Measurements from ENCODE around the gene ZNF74. TPM values are rescaled to one million over a fixed set of nuclear protein-coding genes. Genes with fewer than 3 reads are reported as not detected.
"Not testable (repeated sequence)": the region's sequence is repeated elsewhere in the genome, so short reads cannot be mapped to it uniquely, and the experiment has no call there.

ZNF74 gene
- total RNA-seq, 1 donor from 2014 or later: 4.3 TPM

DNA sequence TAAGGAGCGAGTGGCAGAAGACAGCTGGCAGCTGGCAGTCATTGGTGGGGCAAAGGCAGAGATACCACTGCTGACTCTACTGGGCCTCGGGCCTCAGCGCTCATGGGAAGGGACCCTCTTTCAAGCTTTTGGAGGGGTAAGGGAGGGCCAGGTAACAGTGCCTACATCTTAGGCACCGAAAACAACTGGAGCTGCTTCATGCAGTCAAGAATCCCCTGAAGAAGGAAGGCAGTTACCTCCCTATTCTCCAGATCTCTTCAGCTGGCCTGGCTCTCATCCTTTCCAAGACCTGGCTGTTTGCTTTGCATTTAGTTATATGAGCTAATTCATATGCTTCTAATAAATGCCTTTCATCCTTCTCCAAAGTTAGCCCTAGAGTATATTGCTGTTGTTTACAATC lies 15.8 kb upstream of the ZNF74 start:
- H3K27ac Mint-ChIP-seq: no peak overlapping the region

GRCh38 chr22:20378684-20379083 lies 15.3 kb upstream of the ZNF74 start:
- CTCF ChIA-PET; intact Hi-C loops (cut with micrococcal nuclease); DNase-seq; H3K27me3 Mint-ChIP-seq; H3K4me3 Mint-ChIP-seq; H3K27ac Mint-ChIP-seq; H3K9me3 Mint-ChIP-seq; ATAC-seq (ENCODE audit: low read depth); H3K36me3 Mint-ChIP-seq (ENCODE audit: low read depth); H3K4me1 Mint-ChIP-seq: not testable (repeated sequence)
- POLR2A ChIA-PET: interaction anchor here (0.6 kb wide), 1 partner anchor 138 kb away, joined by 4 read pairs; no protein-coding TSS in a partner anchor

More for the DNA sequence above, 15.8 kb upstream of the ZNF74 start:
- no peak for DNase-seq
- TF ChIP-seq CTCF (IDR thresholded peaks at IDR 0.05): no peak
- ChIA-PET POLR2A (no interaction called here), CTCF (no interaction called here)
- no peak for ATAC-seq (ENCODE audit: low read depth)
- Mint-ChIP-seq H3K9me3 (no peaks in the 10 kb centered on the region), H3K36me3 (ENCODE audit: low read depth) (no peaks in the 10 kb centered on the region), H3K4me3 (no peak overlapping the region), H3K27me3 (peaks cover 4% of the 10 kb centered on the region), H3K4me1 (no peaks in the 10 kb centered on the region)
- intact Hi-C loops (cut with micrococcal nuclease): no loop called here

GRCh38 chr22:20380486-20380885 lies 13.5 kb upstream of the ZNF74 start:
- no peak overlapping the region for H3K27ac Mint-ChIP-seq
- H3K4me1 Mint-ChIP-seq: no peaks in the 10 kb centered on the region
- H3K9me3 Mint-ChIP-seq: no peaks in the 10 kb centered on the region
- DNase-seq (no peak), ATAC-seq (ENCODE audit: low read depth) (no peak)
- H3K36me3 Mint-ChIP-seq (ENCODE audit: low read depth): no peaks in the 10 kb centered on the region
- no peak overlapping the region for H3K4me3 Mint-ChIP-seq
- CTCF ChIA-PET: no interaction called here
- H3K27me3 Mint-ChIP-seq: peaks cover 6% of the 10 kb centered on the region
- no peak for TF ChIP-seq CTCF (IDR thresholded peaks at IDR 0.05)
- POLR2A ChIA-PET: no interaction called here
- intact Hi-C loops (cut with micrococcal nuclease): no loop called here

DNA sequence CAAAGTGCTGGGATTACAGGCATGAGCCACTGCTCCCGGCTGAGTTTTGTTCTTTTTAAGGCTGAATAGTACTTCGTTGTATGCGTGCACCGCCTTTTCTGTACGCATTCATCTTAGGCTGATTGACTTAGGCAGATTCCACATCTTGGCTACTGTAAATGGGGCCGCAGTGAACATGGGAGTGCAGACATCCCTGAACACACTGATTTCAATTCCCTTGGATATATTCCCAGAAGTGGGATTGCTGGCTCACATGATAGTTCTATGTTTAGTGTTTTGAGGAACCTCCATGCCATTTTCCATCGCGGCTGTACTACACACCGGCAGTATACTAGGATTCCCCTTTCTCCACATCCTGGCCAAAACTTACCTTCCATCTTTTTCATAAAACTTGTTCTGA lies 10.4 kb upstream of the ZNF74 start:
- POLR2A ChIA-PET: no interaction called here
- Mint-ChIP-seq H3K4me3 (no peak overlapping the region), H3K27ac (no peak overlapping the region), H3K36me3 (ENCODE audit: low read depth) (no peaks in the 10 kb centered on the region), H3K9me3 (no peaks in the 10 kb centered on the region), H3K27me3 (peaks cover 8% of the 10 kb centered on the region), H3K4me1 (no peaks in the 10 kb centered on the region)
- DNase-seq (no peak), ATAC-seq (ENCODE audit: low read depth) (no peak)
- intact Hi-C loops (cut with micrococcal nuclease): no loop called here
- CTCF ChIA-PET: no interaction called here
- no peak for TF ChIP-seq CTCF (IDR thresholded peaks at IDR 0.05)

DNA sequence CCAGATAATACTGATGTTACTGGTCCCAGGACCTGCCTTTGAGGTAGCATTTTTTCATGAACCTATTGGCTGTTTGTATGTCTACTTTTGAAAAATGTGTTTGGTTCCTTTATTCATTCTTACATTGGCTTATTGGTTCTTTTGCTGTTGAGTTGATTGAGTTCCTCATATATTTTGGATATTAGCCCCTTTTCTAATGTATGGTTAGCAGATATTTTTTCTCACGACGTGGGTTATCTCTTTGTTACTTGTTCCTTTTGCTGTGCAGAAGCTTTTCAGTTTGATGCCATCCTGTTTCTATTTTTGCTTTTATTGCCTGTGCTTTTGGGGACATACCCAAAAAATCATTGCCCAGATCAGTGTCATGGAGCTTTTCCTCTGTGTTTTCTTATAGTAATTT lies 9.8 kb upstream of the ZNF74 start:
- Mint-ChIP-seq H3K27ac (no peak overlapping the region), H3K9me3 (no peaks in the 10 kb centered on the region), H3K4me1 (no peaks in the 10 kb centered on the region), H3K36me3 (ENCODE audit: low read depth) (no peaks in the 10 kb centered on the region), H3K27me3 (peaks cover 8% of the 10 kb centered on the region), H3K4me3 (no peak overlapping the region)
- ATAC-seq (ENCODE audit: low read depth) (no peak), DNase-seq (no peak)
- ChIA-PET CTCF (no interaction called here), POLR2A (interaction anchor here (0.9 kb wide), 1 partner anchor 9 kb away, joined by 4 read pairs; no protein-coding TSS in a partner anchor)
- TF ChIP-seq CTCF (IDR thresholded peaks at IDR 0.05): no peak
- intact Hi-C loops (cut with micrococcal nuclease): no loop called here

- no peaks in the 10 kb centered on the region for H3K4me1 Mint-ChIP-seq
- H3K27ac Mint-ChIP-seq: no peak overlapping the region
- H3K36me3 Mint-ChIP-seq (ENCODE audit: low read depth): no peaks in the 10 kb centered on the region
- H3K27me3 Mint-ChIP-seq: peaks cover 8% of the 10 kb centered on the region
- TF ChIP-seq CTCF (IDR thresholded peaks at IDR 0.05): no peak
- H3K4me3 Mint-ChIP-seq: no peak overlapping the region
- ATAC-seq (ENCODE audit: low read depth): no peak
- H3K9me3 Mint-ChIP-seq: no peaks in the 10 kb centered on the region
- CTCF ChIA-PET: no interaction called here
- intact Hi-C loops (cut with micrococcal nuclease): no loop called here
- POLR2A ChIA-PET: interaction anchor here (0.9 kb wide), 1 partner anchor 8 kb away, joined by 4 read pairs; no protein-coding TSS in a partner anchor
- no peak for DNase-seq
Observed at GRCh38 chr22:20384865-20385264, 9.1 kb upstream of the ZNF74 start.
